Smooth muscle cell (in vitro differentiated cells): ENCODE results near the gene CAT. TPM values are rescaled to one million over a fixed set of nuclear protein-coding genes. Genes with fewer than 3 reads are reported as not detected.
A peak's percentile ranks its signal among the peaks of the same experiment; 100 is the strongest.

Experiments used
- DNase-seq: peaks from one replicate; lab custom pipeline; 2025; ENCODE audit not compliant: unreplicated experiment; lab: John Stamatoyannopoulos, UW
- H2AFZ ChIP-seq: fragments of 200-600 bp; sonication (generic); 2 replicates; pipeline ENCODE4 v1.6.0; 2016; ENCODE audit warnings: antibody characterized with exemption, low read depth, mild to moderate bottlenecking
- H3F3A ChIP-seq: fragments of 200-600 bp; sonication (generic); 2 replicates; pipeline ENCODE4 v1.6.0; 2017; ENCODE audit warnings: antibody characterized with exemption, low read depth
- H3K27ac ChIP-seq: fragments of 200-600 bp; sonication (generic); 2 replicates; pipeline ENCODE4 v1.5.1; 2016; ENCODE audit warnings: low read depth, mild to moderate bottlenecking
- H3K27me3 ChIP-seq: fragments of 200-600 bp; sonication (generic); 2 replicates; pipeline ENCODE4 v1.6.1; 2016; ENCODE audit warnings: low read depth, mild to moderate bottlenecking
- H3K36me3 ChIP-seq: fragments of 200-600 bp; sonication (generic); 2 replicates; pipeline ENCODE4 v1.5.1; 2016; ENCODE audit warnings: low read depth
- H3K4me1 ChIP-seq: fragments of 200-600 bp; sonication (generic); 2 replicates; pipeline ENCODE4 v1.5.1; 2016; ENCODE audit warnings: low read depth
- H3K4me2 ChIP-seq: fragments of 200-600 bp; sonication (generic); 2 replicates; pipeline ENCODE4 v1.6.0; 2016; ENCODE audit warnings: mild to moderate bottlenecking
- H3K4me3 ChIP-seq: fragments of 200-600 bp; sonication (generic); 2 replicates; pipeline ENCODE4 v1.5.1; 2016; ENCODE audit warnings: mild to moderate bottlenecking
- H3K79me2 ChIP-seq: fragments of 200-600 bp; sonication (generic); 2 replicates; pipeline ENCODE4 v1.6.0; 2016; ENCODE audit warnings: low read depth, mild to moderate bottlenecking
- H3K9ac ChIP-seq: fragments of 200-600 bp; sonication (generic); 2 replicates; pipeline ENCODE4 v1.6.0; 2016; ENCODE audit warnings: low read depth
- H3K9me3 ChIP-seq: fragments of 200-600 bp; sonication (generic); replicated peaks from 2 replicates; pipeline ENCODE4 v1.5.1; 2016; ENCODE audit warnings: low read depth
- H4K20me1 ChIP-seq: fragments of 200-600 bp; sonication (generic); 2 replicates; pipeline ENCODE4 v1.6.0; 2016; ENCODE audit warnings: low read depth
- whole genome bisulfite sequencing: methylation state at CpG from one replicate; pipeline ENCODE4 v1.1.7; 2016; ENCODE audit warnings: low lambda C conversion rate; 5-methylcytosine and 5-hydroxymethylcytosine counted together
- polyA plus RNA-seq: library from polyadenylated mRNA; unstranded; fragments of >200 nt; fragmentation: Nextera tagmentation; extraction: Ambion mirVana; gene quantifications from 2 replicates; pipeline ENCODE4 v1.2.1, GENCODE V29; 2016
- total RNA-seq: library from RNA; depleted of rRNA; stranded (reverse); fragments of >200 nt; gene quantifications from 2 replicates; pipeline ENCODE4 v1.2.3, GENCODE V29; 2014
- TF ChIP-seq, protein P1 (sequence below): fragments of 200-600 bp; sonication (generic); IDR thresholded peaks from 2 replicates; pipeline ENCODE4 v1.5.1; 2017; ENCODE audit warnings: borderline replicate concordance, mild to moderate bottlenecking, antibody characterized with exemption; ENCODE audit not compliant: insufficient read depth, poor library complexity, severe bottlenecking

Gene CAT
- total and polyA plus RNA-seq, 2 experiments from 2014 or later: not detected

GRCh38 chr11:34490304-34490703 lies 51.6 kb downstream of the CAT start:
- TF ChIP-seq, protein P1, sequence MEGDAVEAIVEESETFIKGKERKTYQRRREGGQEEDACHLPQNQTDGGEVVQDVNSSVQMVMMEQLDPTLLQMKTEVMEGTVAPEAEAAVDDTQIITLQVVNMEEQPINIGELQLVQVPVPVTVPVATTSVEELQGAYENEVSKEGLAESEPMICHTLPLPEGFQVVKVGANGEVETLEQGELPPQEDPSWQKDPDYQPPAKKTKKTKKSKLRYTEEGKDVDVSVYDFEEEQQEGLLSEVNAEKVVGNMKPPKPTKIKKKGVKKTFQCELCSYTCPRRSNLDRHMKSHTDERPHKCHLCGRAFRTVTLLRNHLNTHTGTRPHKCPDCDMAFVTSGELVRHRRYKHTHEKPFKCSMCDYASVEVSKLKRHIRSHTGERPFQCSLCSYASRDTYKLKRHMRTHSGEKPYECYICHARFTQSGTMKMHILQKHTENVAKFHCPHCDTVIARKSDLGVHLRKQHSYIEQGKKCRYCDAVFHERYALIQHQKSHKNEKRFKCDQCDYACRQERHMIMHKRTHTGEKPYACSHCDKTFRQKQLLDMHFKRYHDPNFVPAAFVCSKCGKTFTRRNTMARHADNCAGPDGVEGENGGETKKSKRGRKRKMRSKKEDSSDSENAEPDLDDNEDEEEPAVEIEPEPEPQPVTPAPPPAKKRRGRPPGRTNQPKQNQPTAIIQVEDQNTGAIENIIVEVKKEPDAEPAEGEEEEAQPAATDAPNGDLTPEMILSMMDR: no peak
- Histone ChIP-seq H3K9me3 (no peaks in the 10 kb centered on the region), H3K79me2 (no peaks in the 10 kb centered on the region), H3K36me3 (no peaks in the 10 kb centered on the region), H4K20me1 (no peaks in the 10 kb centered on the region), H3K27me3 (no peaks in the 10 kb centered on the region), H3K4me2 (no peak overlapping the region), H3K27ac (no peak overlapping the region), H3F3A (no peaks in the 10 kb centered on the region), H2AFZ (no peak overlapping the region), H3K9ac (no peak overlapping the region), H3K4me3 (no peak overlapping the region), H3K4me1 (peaks cover 10% of the 10 kb centered on the region)
- WGBS: 38% methylated on average over 2 of the region's 2 CpGs
- no peak for DNase-seq

GRCh38 chr11:34492806-34493414 lies 54.2 kb downstream of the CAT start:
- Histone ChIP-seq H2AFZ (no peak overlapping the region), H3F3A (no peaks in the 10 kb centered on the region), H3K9me3 (no peaks in the 10 kb centered on the region), H3K27ac (no peak overlapping the region), H3K36me3 (no peaks in the 10 kb centered on the region), H3K79me2 (no peaks in the 10 kb centered on the region), H3K4me2 (no peak overlapping the region), H3K4me1 (peaks cover 10% of the 10 kb centered on the region), H3K4me3 (no peak overlapping the region), H3K9ac (no peak overlapping the region), H3K27me3 (no peaks in the 10 kb centered on the region), H4K20me1 (no peaks in the 10 kb centered on the region)
- WGBS: 54% methylated on average over 8 of the region's 8 CpGs
- DNase-seq: no peak
- TF ChIP-seq, protein P1: peak; percentile 73

- no peak for DNase-seq
- no peaks in the 10 kb centered on the region for H3K27me3 ChIP-seq
- no peaks in the 10 kb centered on the region for H3K9me3 ChIP-seq
- no peaks in the 10 kb centered on the region for H3F3A ChIP-seq
- no peak overlapping the region for H3K4me3 ChIP-seq
- H4K20me1 ChIP-seq: no peaks in the 10 kb centered on the region
- no peak overlapping the region for H3K4me2 ChIP-seq
- H3K36me3 ChIP-seq: no peaks in the 10 kb centered on the region
- TF ChIP-seq, protein P1: no peak
- peaks cover 10% of the 10 kb centered on the region for H3K4me1 ChIP-seq
- H3K9ac ChIP-seq: no peak overlapping the region
- no peaks in the 10 kb centered on the region for H3K79me2 ChIP-seq
- no peak overlapping the region for H2AFZ ChIP-seq
- H3K27ac ChIP-seq: no peak overlapping the region
- 80% methylated on average over 8 of the region's 8 CpGs for WGBS
Observed at GRCh38 chr11:34493468-34493867, 54.7 kb downstream of the CAT start.
